HG03159 (cell line): ENCODE results near the gene TMPRSS4.

ENCODE experiments used
- ATAC-seq: cut with Tn5 transposase; IDR thresholded peaks from one replicate; pipeline ENCODE4 v1.9.1; 2021; ENCODE audit warnings: mild to moderate bottlenecking, moderate library complexity; ENCODE audit not compliant: unreplicated experiment

The TMPRSS4 gene

GRCh38 chr11:118074785-118075184, 2.1 kb upstream of the TMPRSS4 start:
- ATAC-seq: no peak

- ATAC-seq: no peak
These were observed 2.1 kb downstream of the TMPRSS4 start for GRCh38 chr11:118078911-118079411.

GRCh38 chr11:118079491-118079890, 2.6 kb downstream of the TMPRSS4 start:
- ATAC-seq: no peak

GRCh38 chr11:118080296-118080695, 3.4 kb downstream of the TMPRSS4 start:
- no peak for ATAC-seq

- no peak for ATAC-seq
These were observed 4.5 kb downstream of the TMPRSS4 start for GRCh38 chr11:118081241-118081958.

GRCh38 chr11:118082880-118083552, 6.1 kb downstream of the TMPRSS4 start:
- ATAC-seq: no peak

- no peak for ATAC-seq
These were observed 7.4 kb downstream of the TMPRSS4 start for GRCh38 chr11:118084247-118084646.

- no peak for ATAC-seq
These were observed 7.8 kb downstream of the TMPRSS4 start for GRCh38 chr11:118084656-118085055.

- no peak for ATAC-seq
These were observed 10.3 kb downstream of the TMPRSS4 start, which contains the start of gene SMIM35 for GRCh38 chr11:118086913-118087768. Gene SMIM35 (minus strand): TSS chr11:118086963. CDS start chr11:118086757, 206 bp downstream.

- ATAC-seq: no peak
These were observed 11.1 kb downstream of the TMPRSS4 start for GRCh38 chr11:118087931-118088330.

- ATAC-seq: no peak
These were observed 11.7 kb downstream of the TMPRSS4 start for GRCh38 chr11:118088531-118088930.

- ATAC-seq: no peak
These were observed 13.8 kb downstream of the TMPRSS4 start for GRCh38 chr11:118090545-118091162.

GRCh38 chr11:118091690-118092089, 14.8 kb downstream of the TMPRSS4 start:
- no peak for ATAC-seq

GRCh38 chr11:118092907-118093571, 16.2 kb downstream of the TMPRSS4 start:
- ATAC-seq: no peak

- ATAC-seq: no peak
These were observed 18.6 kb downstream of the TMPRSS4 start for GRCh38 chr11:118095493-118095892.

- ATAC-seq: no peak
These were observed 19.1 kb downstream of the TMPRSS4 start for GRCh38 chr11:118095967-118096367.

GRCh38 chr11:118098996-118099837, 22.3 kb downstream of the TMPRSS4 start:
- no peak for ATAC-seq

GRCh38 chr11:118099838-118100556, 23.1 kb downstream of the TMPRSS4 start:
- no peak for ATAC-seq
